HL-60 (cell line): ENCODE measurements around the gene TPO.

Experiments
- DNase-seq, 2 experiments: peaks; one replicate each; pipeline ENCODE4 v3.0.0-alpha.2; 2010 to 2020; ENCODE audit warnings: low read depth in 1 of 2, low spot score in 1 of 2
- H3K27ac ChIP-seq: fragments of 250-450 bp; sonication (Bioruptor Pico); replicated peaks from 2 replicates; pipeline ENCODE4 v1.5.1; 2020; ENCODE audit warnings: mild to moderate bottlenecking, moderate library complexity
- H3K27me3 ChIP-seq: fragments of 250-450 bp; sonication (Bioruptor Pico); 2 replicates; pipeline ENCODE4 v1.5.1; 2021; ENCODE audit warnings: mild to moderate bottlenecking, moderate library complexity; ENCODE audit not compliant: insufficient read depth, poor library complexity, severe bottlenecking
- H3K4me3 ChIP-seq: replicated peaks from 2 replicates; pipeline ENCODE4 v1.5.1; 2011; ENCODE audit warnings: mild to moderate bottlenecking, control low read depth, low read length; ENCODE audit not compliant: insufficient read depth
- GABPA ChIP-seq: IDR thresholded peaks from 2 replicates; pipeline ENCODE4 v1.6.1; 2012; ENCODE audit warnings: low read depth
- POLR2AphosphoS5 ChIP-seq: IDR thresholded peaks from 2 replicates; pipeline ENCODE4 v1.6.1; 2012; ENCODE audit warnings: low read depth
- SPI1 ChIP-seq: IDR thresholded peaks from 2 replicates; pipeline ENCODE4 v1.6.1; 2012; ENCODE audit warnings: low read depth, mild to moderate bottlenecking, borderline replicate concordance
- TF ChIP-seq, protein P1 (sequence below): IDR thresholded peaks from one replicate; pipeline ENCODE4 v1.5.1; 2011; ENCODE audit warnings: low read length, control low read depth, inconsistent platforms; ENCODE audit not compliant: insufficient read depth
- TF ChIP-seq, protein P2 (sequence below): IDR thresholded peaks from 2 replicates; pipeline ENCODE4 v1.6.1; 2012; ENCODE audit warnings: low read depth; ENCODE audit not compliant: insufficient replicate concordance

TPO gene

DNA sequence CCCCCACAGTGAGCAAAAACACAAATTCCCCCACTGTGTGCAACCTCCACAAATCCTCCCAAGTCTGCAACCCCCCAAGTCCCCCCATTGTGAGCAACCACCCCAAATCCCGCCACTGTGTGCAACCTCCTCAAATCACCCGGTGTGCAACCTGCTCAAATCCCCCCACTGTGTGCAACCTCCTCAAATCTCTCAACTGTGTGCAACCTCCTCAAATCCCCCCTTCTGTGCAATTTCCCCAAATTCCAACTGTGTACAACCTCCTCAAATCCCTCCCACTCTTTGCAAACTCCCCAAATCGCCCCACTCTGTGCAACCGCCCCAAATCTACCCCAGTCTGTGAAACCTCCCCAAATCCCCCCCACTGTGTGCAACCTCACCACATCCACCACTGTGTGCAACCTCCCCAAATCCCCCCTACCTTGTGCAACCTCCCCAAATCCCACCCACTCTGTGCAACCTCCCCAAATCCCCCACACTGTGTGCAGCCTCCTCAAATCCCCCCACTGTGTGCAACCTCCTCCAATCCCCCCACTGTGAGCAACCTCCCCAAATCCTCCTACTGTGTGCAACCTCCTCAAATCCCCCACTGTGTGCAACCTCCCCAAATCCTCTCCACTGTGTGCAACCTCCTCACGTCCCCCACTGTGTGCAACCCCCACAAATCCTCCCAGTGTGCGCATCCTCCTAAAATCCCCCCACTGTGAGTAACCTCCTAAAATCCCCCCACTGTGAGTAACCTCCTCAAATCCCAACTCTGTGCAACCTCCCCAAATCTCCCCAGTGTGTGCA lies 115.2 kb downstream of the TPO start:
- Histone ChIP-seq H3K27me3 (no peaks in the 10 kb centered on the region), H3K27ac (no peak overlapping the region), H3K4me3 (no peak overlapping the region)
- TF ChIP-seq POLR2AphosphoS5: no peak
- TF ChIP-seq SPI1: no peak
- TF ChIP-seq, protein P1, sequence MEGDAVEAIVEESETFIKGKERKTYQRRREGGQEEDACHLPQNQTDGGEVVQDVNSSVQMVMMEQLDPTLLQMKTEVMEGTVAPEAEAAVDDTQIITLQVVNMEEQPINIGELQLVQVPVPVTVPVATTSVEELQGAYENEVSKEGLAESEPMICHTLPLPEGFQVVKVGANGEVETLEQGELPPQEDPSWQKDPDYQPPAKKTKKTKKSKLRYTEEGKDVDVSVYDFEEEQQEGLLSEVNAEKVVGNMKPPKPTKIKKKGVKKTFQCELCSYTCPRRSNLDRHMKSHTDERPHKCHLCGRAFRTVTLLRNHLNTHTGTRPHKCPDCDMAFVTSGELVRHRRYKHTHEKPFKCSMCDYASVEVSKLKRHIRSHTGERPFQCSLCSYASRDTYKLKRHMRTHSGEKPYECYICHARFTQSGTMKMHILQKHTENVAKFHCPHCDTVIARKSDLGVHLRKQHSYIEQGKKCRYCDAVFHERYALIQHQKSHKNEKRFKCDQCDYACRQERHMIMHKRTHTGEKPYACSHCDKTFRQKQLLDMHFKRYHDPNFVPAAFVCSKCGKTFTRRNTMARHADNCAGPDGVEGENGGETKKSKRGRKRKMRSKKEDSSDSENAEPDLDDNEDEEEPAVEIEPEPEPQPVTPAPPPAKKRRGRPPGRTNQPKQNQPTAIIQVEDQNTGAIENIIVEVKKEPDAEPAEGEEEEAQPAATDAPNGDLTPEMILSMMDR: no peak
- TF ChIP-seq, protein P2, sequence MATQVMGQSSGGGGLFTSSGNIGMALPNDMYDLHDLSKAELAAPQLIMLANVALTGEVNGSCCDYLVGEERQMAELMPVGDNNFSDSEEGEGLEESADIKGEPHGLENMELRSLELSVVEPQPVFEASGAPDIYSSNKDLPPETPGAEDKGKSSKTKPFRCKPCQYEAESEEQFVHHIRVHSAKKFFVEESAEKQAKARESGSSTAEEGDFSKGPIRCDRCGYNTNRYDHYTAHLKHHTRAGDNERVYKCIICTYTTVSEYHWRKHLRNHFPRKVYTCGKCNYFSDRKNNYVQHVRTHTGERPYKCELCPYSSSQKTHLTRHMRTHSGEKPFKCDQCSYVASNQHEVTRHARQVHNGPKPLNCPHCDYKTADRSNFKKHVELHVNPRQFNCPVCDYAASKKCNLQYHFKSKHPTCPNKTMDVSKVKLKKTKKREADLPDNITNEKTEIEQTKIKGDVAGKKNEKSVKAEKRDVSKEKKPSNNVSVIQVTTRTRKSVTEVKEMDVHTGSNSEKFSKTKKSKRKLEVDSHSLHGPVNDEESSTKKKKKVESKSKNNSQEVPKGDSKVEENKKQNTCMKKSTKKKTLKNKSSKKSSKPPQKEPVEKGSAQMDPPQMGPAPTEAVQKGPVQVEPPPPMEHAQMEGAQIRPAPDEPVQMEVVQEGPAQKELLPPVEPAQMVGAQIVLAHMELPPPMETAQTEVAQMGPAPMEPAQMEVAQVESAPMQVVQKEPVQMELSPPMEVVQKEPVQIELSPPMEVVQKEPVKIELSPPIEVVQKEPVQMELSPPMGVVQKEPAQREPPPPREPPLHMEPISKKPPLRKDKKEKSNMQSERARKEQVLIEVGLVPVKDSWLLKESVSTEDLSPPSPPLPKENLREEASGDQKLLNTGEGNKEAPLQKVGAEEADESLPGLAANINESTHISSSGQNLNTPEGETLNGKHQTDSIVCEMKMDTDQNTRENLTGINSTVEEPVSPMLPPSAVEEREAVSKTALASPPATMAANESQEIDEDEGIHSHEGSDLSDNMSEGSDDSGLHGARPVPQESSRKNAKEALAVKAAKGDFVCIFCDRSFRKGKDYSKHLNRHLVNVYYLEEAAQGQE: no peak
- TF ChIP-seq GABPA: no peak
- no peak for DNase-seq

DNA sequence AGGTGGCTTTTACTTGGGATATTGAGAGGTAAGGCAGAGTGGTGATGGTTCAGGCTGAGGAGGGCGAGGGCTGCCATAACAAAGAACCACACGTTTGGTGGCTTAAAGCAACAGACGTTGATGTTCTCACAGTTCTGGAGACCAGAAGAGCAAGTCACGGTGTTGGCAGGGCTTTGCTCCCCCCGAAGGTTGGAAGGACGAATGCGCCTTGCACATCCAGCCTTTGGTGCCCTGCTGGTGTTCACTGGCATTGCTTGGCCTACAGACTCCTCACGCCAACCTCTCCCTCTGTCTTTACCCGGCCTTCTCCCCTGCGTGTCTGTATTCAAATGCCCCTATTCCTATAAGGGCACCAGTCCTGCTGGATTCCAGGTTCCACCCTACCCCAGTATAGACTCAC lies 125.4 kb downstream of the TPO start:
- Histone ChIP-seq H3K27ac (no peak overlapping the region), H3K27me3 (no peaks in the 10 kb centered on the region), H3K4me3 (no peak overlapping the region)
- no peak for DNase-seq
- TF ChIP-seq SPI1 (no peak), GABPA (no peak), POLR2AphosphoS5 (no peak)
- TF ChIP-seq, protein P1: no peak
- TF ChIP-seq, protein P2: no peak

DNA sequence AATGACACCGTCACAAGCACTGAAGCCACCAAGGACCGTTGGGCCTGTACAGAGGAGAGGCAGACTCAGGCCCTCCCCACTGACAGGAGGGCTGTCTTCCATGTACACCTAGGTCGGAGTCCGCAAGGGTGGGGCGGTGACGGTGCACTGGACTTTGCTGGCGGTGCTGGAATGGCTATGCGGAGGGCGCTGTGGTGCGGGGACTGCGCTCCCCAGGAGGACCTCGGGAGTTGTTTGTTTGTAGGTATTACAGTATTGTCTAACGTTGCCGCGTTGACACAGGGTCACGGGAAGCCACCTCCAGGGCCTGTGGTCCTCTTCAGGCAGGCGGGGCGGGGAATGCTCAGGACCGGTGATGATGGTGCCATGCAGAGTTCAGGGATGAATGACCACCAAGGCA lies 126.2 kb downstream of the TPO start:
- Histone ChIP-seq H3K27ac (no peak overlapping the region), H3K4me3 (no peak overlapping the region), H3K27me3 (no peaks in the 10 kb centered on the region)
- DNase-seq: no peak
- TF ChIP-seq GABPA (no peak), POLR2AphosphoS5 (no peak), SPI1 (no peak)
- TF ChIP-seq, protein P2: no peak
- TF ChIP-seq, protein P1: no peak
